NB4 (cell line): ENCODE data around the gene USP36.

ENCODE experiments used
- MYC ChIP-seq: IDR thresholded peaks from 2 replicates; pipeline ENCODE4 v1.6.1; 2011; ENCODE audit warnings: low read depth, low read length
- POLR2A ChIP-seq: IDR thresholded peaks from 2 replicates; pipeline ENCODE4 v1.6.1; 2011; ENCODE audit warnings: mild to moderate bottlenecking; ENCODE audit not compliant: insufficient read length; ENCODE audit errors: extremely low read depth

DNA sequence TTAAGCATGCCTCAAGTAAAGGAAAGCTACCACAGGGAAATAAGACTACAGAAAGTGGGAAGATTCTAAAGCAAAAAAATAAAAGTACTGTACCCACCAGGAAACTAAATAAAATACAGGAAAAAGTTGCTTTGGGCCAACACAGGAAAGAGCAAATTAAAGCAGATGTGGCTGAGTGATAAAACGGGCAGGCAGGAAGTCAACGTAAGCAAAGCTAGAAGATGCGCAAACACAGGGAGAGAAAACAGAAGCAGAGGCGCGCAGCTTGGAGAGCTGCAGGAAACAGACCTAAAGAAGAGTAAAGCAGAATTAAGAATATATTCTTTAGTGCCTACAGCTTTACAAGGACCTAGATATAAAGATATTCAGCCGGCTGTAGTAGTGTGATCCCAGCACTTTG, 21.7 kb downstream of the USP36 start:
- TF ChIP-seq POLR2A = no peak
- TF ChIP-seq MYC = no peak
